CD14-positive monocyte (primary cell): ENCODE measurements around the gene GPR158. TPM values are rescaled to one million over a fixed set of nuclear protein-coding genes. Genes with fewer than 3 reads are reported as not detected.

Experiments used
- DNase-seq, 3 donors: peaks; one replicate each; pipeline ENCODE4 v3.0.0-alpha.2; 2011 to 2022
- H2AFZ ChIP-seq: 2 replicates; pipeline ENCODE4 v1.6.0; 2012; ENCODE audit warnings: mild to moderate bottlenecking, low read depth, low read length, inconsistent platforms; ENCODE audit not compliant: insufficient read depth, poor library complexity, severe bottlenecking
- H3K27ac ChIP-seq, 2 donors: 1 replicate in 1 of 2; 2 replicates in 1 of 2; pipeline ENCODE4 v1.5.1; 2012 to 2013; ENCODE audit warnings: low read length in 2 of 2, control low read depth in 1 of 2, inconsistent platforms in 1 of 2, low read depth in 1 of 2, mild to moderate bottlenecking in 1 of 2
- H3K27me3 ChIP-seq, 2 donors: one replicate each; pipeline versions ENCODE4 v1.6.0 to v1.6.1; 2011 to 2013; ENCODE audit warnings: low read length in 2 of 2; ENCODE audit not compliant: control insufficient read depth in 2 of 2, insufficient read depth in 2 of 2
- H3K36me3 ChIP-seq, 2 donors: replicated peaks in 1 of 2; 1 replicate in 1 of 2; 2 replicates in 1 of 2; pipeline versions ENCODE4 v1.5.1 to v1.6.1; 2012 to 2013; ENCODE audit warnings: low read length in 2 of 2, control low read depth in 1 of 2, inconsistent platforms in 1 of 2, mild to moderate bottlenecking in 1 of 2; ENCODE audit not compliant: insufficient read depth in 2 of 2, control insufficient read depth in 1 of 2
- H3K4me1 ChIP-seq, 2 donors: 1 replicate in 1 of 2; 2 replicates in 1 of 2; pipeline versions ENCODE4 v1.5.1 to v1.6.1; 2012 to 2013; ENCODE audit warnings: low read length in 2 of 2, control low read depth in 1 of 2, inconsistent platforms in 1 of 2, mild to moderate bottlenecking in 1 of 2, moderate library complexity in 1 of 2; ENCODE audit not compliant: insufficient read depth in 2 of 2, control insufficient read depth in 1 of 2
- H3K4me2 ChIP-seq: replicated peaks from 2 replicates; pipeline ENCODE3; 2012; ENCODE audit warnings: low read length, moderate library complexity, mild to moderate bottlenecking; ENCODE audit not compliant: poor library complexity, severe bottlenecking; ENCODE audit errors: extremely low read depth
- H3K4me3 ChIP-seq, 3 experiments: fragments of 200-600 bp in 1 of 3; sonication (generic) in 1 of 3; replicated peaks in 1 of 3; 1 replicate in 2 of 3; 2 replicates in 1 of 3; pipeline ENCODE4 v1.5.1; 2011 to 2013; ENCODE audit warnings: low read length in 3 of 3, mild to moderate bottlenecking in 3 of 3, control low read depth in 2 of 3, low read depth in 2 of 3, inconsistent platforms in 1 of 3, moderate library complexity in 1 of 3
- H3K79me2 ChIP-seq: 2 replicates; pipeline ENCODE4 v1.6.0; 2012; ENCODE audit warnings: mild to moderate bottlenecking, control low read depth, inconsistent platforms, low read length, moderate library complexity; ENCODE audit not compliant: insufficient read depth
- H3K9ac ChIP-seq: 2 replicates; pipeline ENCODE4 v1.6.0; 2017; ENCODE audit warnings: low read length, mild to moderate bottlenecking; ENCODE audit not compliant: insufficient read depth, poor library complexity, severe bottlenecking
- H3K9me3 ChIP-seq, 2 donors: replicated peaks in 1 of 2; 1 replicate in 1 of 2; 2 replicates in 1 of 2; pipeline versions ENCODE4 v1.5.1 to v1.6.1; 2012 to 2013; ENCODE audit warnings: low read length in 2 of 2, control low read depth in 1 of 2; ENCODE audit not compliant: control insufficient read depth in 1 of 2, insufficient read depth in 1 of 2
- H4K20me1 ChIP-seq: 2 replicates; pipeline ENCODE4 v1.6.0; 2012; ENCODE audit warnings: mild to moderate bottlenecking, low read length, control low read depth, moderate library complexity; ENCODE audit not compliant: insufficient read depth
- H3K27ac Mint-ChIP-seq, 7 donors: one replicate each; pipeline ENCODE4 v1.8.0; 2020; ENCODE audit warnings: mild to moderate bottlenecking in 7 of 7, mixed read lengths in 7 of 7, moderate library complexity in 6 of 7, inconsistent platforms in 2 of 7
- H3K27me3 Mint-ChIP-seq, 3 donors: one replicate each; pipeline ENCODE4 v1.8.0; 2021 to 2022; ENCODE audit warnings: low read depth in 3 of 3, mild to moderate bottlenecking in 3 of 3, mixed read lengths in 3 of 3, moderate library complexity in 3 of 3, inconsistent platforms in 1 of 3
- H3K36me3 Mint-ChIP-seq, 2 donors: one replicate each; pipeline ENCODE4 v1.8.0; 2020; ENCODE audit warnings: mixed read lengths in 2 of 2, inconsistent platforms in 1 of 2, mild to moderate bottlenecking in 1 of 2
- H3K4me1 Mint-ChIP-seq: one replicate; pipeline ENCODE4 v1.8.0; 2020; ENCODE audit warnings: mild to moderate bottlenecking, mixed read lengths
- H3K4me3 Mint-ChIP-seq, 2 donors: one replicate each; pipeline ENCODE4 v1.8.0; 2020; ENCODE audit warnings: mild to moderate bottlenecking in 2 of 2, mixed read lengths in 2 of 2, moderate library complexity in 1 of 2
- H3K9me3 Mint-ChIP-seq, 7 donors: one replicate each; pipeline ENCODE4 v1.8.0; 2020 to 2022; ENCODE audit warnings: mixed read lengths in 7 of 7, mild to moderate bottlenecking in 6 of 7, moderate library complexity in 6 of 7, inconsistent platforms in 2 of 7
- WGBS: methylation state at CpG from one replicate; pipeline ENCODE4 v1.1.5; 2013; ENCODE audit warnings: missing lambda C conversion rate; ENCODE audit not compliant: insufficient coverage; 5-methylcytosine and 5-hydroxymethylcytosine counted together
- intact Hi-C, 2 donors: fragments of 100-400 bp; cut with micrococcal nuclease; formaldehyde crosslinking; loops; one replicate each; pipeline versions ENCODE4 v1.15.0 to v1.15.1; 2023
- polyA plus RNA-seq, 3 donors: library from polyadenylated mRNA; depleted of rRNA in 1 of 3; unstranded in 2 of 3; stranded (reverse) in 1 of 3; fragments of 300-500 nt in 2 of 3; fragments of >200 nt in 1 of 3; fragmentation: Illumina TruSeq in 2 of 3; gene quantifications; 1 replicate in 2 of 3; 2 replicates in 1 of 3; pipeline ENCODE4 v1.2.3, GENCODE V29; 2012 to 2021
- TF ChIP-seq, protein P1 (sequence below): fragments of 200-600 bp; IDR thresholded peaks from one replicate; pipeline ENCODE4 v1.8.0; 2022; ENCODE audit warnings: antibody characterized with exemption, mild to moderate bottlenecking

GPR158 gene
- polyA plus RNA-seq, 3 donors: not detected

DNA sequence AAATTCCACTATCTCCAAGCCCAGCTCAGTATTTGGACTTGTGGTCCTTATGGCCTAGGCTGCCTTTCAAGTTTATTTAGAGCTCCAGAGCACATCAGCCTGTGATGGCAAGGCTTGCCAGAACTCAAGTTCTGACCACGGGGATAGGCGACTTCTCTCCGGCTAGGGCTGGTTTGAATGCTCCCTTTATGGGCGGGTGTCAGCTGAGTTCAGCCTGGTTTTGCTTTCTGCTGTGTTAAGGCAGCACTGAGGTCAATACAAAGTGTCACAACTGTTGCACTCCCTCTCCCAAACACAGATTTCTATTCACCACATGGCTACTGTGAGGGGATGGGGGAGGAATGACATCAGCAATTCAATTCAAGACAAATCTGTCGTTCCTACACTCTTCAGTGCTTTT, 441.1 kb downstream of the GPR158 start:
- DNase-seq: no peak
- Histone ChIP-seq H3K27me3 (no peaks in the 10 kb centered on the region), H3K9me3 (peaks cover 24 to 26% of the 10 kb centered on the region in 2 donors), H3K4me2 (no peak overlapping the region), H3K4me1 (no peaks in the 10 kb centered on the region), H3K9ac (no peak overlapping the region), H3K79me2 (no peaks in the 10 kb centered on the region), H3K4me3 (no peak overlapping the region), H2AFZ (no peak overlapping the region), H4K20me1 (no peaks in the 10 kb centered on the region), H3K36me3 (no peaks in the 10 kb centered on the region), H3K27ac (no peak overlapping the region)
- Mint-ChIP-seq H3K27me3 (no peaks in the 10 kb centered on the region), H3K9me3 (peaks cover 1 to 34% (median 9%) of the 10 kb centered on the region in 7 donors), H3K27ac (no peak overlapping the region), H3K36me3 (no peaks in the 10 kb centered on the region), H3K4me3 (no peak overlapping the region), H3K4me1 (no peaks in the 10 kb centered on the region)
- TF ChIP-seq, protein P1, sequence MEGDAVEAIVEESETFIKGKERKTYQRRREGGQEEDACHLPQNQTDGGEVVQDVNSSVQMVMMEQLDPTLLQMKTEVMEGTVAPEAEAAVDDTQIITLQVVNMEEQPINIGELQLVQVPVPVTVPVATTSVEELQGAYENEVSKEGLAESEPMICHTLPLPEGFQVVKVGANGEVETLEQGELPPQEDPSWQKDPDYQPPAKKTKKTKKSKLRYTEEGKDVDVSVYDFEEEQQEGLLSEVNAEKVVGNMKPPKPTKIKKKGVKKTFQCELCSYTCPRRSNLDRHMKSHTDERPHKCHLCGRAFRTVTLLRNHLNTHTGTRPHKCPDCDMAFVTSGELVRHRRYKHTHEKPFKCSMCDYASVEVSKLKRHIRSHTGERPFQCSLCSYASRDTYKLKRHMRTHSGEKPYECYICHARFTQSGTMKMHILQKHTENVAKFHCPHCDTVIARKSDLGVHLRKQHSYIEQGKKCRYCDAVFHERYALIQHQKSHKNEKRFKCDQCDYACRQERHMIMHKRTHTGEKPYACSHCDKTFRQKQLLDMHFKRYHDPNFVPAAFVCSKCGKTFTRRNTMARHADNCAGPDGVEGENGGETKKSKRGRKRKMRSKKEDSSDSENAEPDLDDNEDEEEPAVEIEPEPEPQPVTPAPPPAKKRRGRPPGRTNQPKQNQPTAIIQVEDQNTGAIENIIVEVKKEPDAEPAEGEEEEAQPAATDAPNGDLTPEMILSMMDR: no peak
- WGBS: 97% methylated on average over 3 of the region's 5 CpGs
- intact Hi-C loops: no loop called here

- Histone ChIP-seq H3K27me3 (no peaks in the 10 kb centered on the region), H3K79me2 (no peaks in the 10 kb centered on the region), H3K9ac (no peak overlapping the region), H3K9me3 (peaks cover 24 to 26% of the 10 kb centered on the region in 2 donors), H4K20me1 (no peaks in the 10 kb centered on the region), H3K4me2 (no peak overlapping the region), H3K36me3 (no peaks in the 10 kb centered on the region), H3K4me1 (no peaks in the 10 kb centered on the region), H3K4me3 (no peak overlapping the region), H3K27ac (no peak overlapping the region), H2AFZ (no peak overlapping the region)
- no CpG with 5 or more reads among the region's 1 CpG for WGBS
- TF ChIP-seq, protein P1: no peak
- Mint-ChIP-seq H3K9me3 (peaks cover 1 to 40% (median 13%) of the 10 kb centered on the region in 7 donors), H3K27ac (no peak overlapping the region), H3K36me3 (no peaks in the 10 kb centered on the region), H3K4me3 (no peak overlapping the region), H3K27me3 (no peaks in the 10 kb centered on the region), H3K4me1 (no peaks in the 10 kb centered on the region)
- DNase-seq: no peak
- intact Hi-C loops: no loop called here
Observed at GRCh38 chr10:25616903-25617592, 442.2 kb downstream of the GPR158 start.
